Measurements from ENCODE around the gene OVCA2. TPM values are rescaled to one million over a fixed set of nuclear protein-coding genes. Genes with fewer than 3 reads are reported as not detected.

OVCA2 gene
- total RNA-seq, 1 experiment from 2014 or later = 24.6 TPM

DNA sequence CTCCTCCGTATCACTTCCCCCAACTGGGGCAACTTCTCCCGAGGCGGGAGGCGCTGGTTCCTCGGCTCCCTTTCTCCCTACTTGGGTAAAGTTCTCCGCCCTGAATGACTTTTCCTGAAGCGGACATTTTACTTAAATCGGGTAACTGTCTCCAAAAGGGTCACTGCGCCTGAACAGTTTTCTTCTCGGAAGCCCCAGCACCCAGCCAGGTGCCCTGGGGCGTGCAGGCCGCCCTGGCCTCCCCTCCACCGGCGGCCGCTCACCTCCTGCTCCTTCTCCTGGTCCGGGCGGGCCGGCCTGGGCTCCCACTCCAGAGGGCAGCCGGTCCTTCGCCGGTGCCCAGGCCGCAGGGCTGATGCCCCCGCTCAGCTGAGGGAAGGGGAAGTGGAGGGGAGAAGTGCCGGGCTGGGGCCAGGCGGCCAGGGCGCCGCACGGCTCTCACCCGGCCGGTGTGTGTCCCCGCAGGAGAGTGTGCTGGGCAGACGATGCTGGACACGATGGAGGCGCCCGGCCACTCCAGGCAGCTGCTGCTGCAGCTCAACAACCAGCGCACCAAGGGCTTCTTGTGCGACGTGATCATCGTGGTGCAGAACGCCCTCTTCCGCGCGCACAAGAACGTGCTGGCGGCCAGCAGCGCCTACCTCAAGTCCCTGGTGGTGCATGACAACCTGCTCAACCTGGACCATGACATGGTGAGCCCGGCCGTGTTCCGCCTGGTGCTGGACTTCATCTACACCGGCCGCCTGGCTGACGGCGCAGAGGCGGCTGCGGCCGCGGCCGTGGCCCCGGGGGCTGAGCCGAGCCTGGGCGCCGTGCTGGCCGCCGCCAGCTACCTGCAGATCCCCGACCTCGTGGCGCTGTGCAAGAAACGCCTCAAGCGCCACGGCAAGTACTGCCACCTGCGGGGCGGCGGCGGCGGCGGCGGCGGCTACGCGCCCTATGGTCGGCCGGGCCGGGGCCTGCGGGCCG is 14.7 kb downstream of the OVCA2 start:
- Histone ChIP-seq H2BK12ac (ENCODE audit: insufficient read length, low read depth, low read length) (no peak overlapping the region), H3T11ph (ENCODE audit: low read length) (no peak overlapping the region), H2BK5ac (ENCODE audit: insufficient read length, low read length) (no peak overlapping the region), H4K91ac (ENCODE audit: insufficient read length, low read depth, low read length) (no peak overlapping the region), H3K14ac (ENCODE audit: insufficient read depth, low read length) (no peak overlapping the region; the same call in 1 of the 2 replicates), H4K20me1 (ENCODE audit: control insufficient read depth, insufficient read depth, insufficient read length) (peaks cover 4% of the 10 kb centered on the region), H3K27me3 (ENCODE audit: insufficient read depth, low read length) (peaks cover 54% of the 10 kb centered on the region), H3K9me3 (ENCODE audit: control insufficient read depth, low read depth, low read length) (no peaks in the 10 kb centered on the region), H4K5ac (ENCODE audit: insufficient read length, low read depth, low read length) (no peak overlapping the region), H3K4ac (ENCODE audit: low read depth, low read length) (no peak overlapping the region), H2BK15ac (ENCODE audit: low read depth, low read length) (no peak overlapping the region), H3K23ac (ENCODE audit: insufficient read length, low read depth, low read length) (no peak overlapping the region), H2AFZ (ENCODE audit: low read length) (no peak overlapping the region), H3K79me1 (ENCODE audit: insufficient read depth, low read depth, low read length, poor library complexity, severe bottlenecking) (no peaks in the 10 kb centered on the region), H3K4me1 (ENCODE audit: insufficient read depth, low read length) (no peaks in the 10 kb centered on the region), H3K23me2 (ENCODE audit: insufficient read length, low read depth, low read length, poor library complexity, severe bottlenecking) (peaks cover 9% of the 10 kb centered on the region), H2BK120ac (ENCODE audit: low read depth, low read length, poor library complexity, severe bottlenecking) (no peak overlapping the region), H3K18ac (ENCODE audit: insufficient read length, low read depth, low read length) (no peak overlapping the region), H3K56ac (ENCODE audit: insufficient read length, low read depth, low read length) (no peak overlapping the region), H3K27ac (ENCODE audit: insufficient read length, low read depth, low read length) (no peak overlapping the region), H4K8ac (replicated peaks; ENCODE audit: insufficient read length, low read depth, low read length) (no peak overlapping the region), H3K79me2 (ENCODE audit: insufficient read depth, low read length) (no peaks in the 10 kb centered on the region), H2BK20ac (ENCODE audit: low read depth, low read length, poor library complexity, severe bottlenecking) (no peak overlapping the region), H2AK5ac (ENCODE audit: insufficient read length, low read length) (no peak overlapping the region), H3K4me2 (ENCODE audit: insufficient read depth, insufficient read length, low read length) (peak overlapping the region; percentile 30), H3K9ac (ENCODE audit: extremely low read depth, insufficient read length, low read length) (no peak overlapping the region)
- Mint-ChIP-seq H3K27ac (no peak overlapping the region), H3K4me1 (peaks cover 10 to 15% of the 10 kb centered on the region in 2 experiments), H3K27me3 (ENCODE audit: low read depth) (peaks cover 74% of the 10 kb centered on the region), H3K36me3 (ENCODE audit: insufficient read depth in 1 of 3, low read depth in 3 of 3) (peaks cover 0 to 9% (median 5%) of the 10 kb centered on the region in 3 experiments; a peak in 5 of 7 replicates), H3K9me3 (no peaks in the 10 kb centered on the region), H3K4me3 (peak overlapping the region; percentile 25 to 68; a peak in 2 of 5 replicates)
- no CpG with 5 or more reads among the region's 85 CpGs for WGBS (ENCODE audit: extremely low coverage, insufficient read length, low lambda C conversion rate)
- peak; percentile 81 for DNase-seq
- TF ChIP-seq CTCF (conservative IDR thresholded peaks at IDR 0.05) = no peak; the same call in 2 of the 3 replicates

Measured in H9 (cell line).